EH (cell line): ENCODE measurements around the gene JMJD7.
A peak's percentile ranks its signal among the peaks of the same experiment; 100 is the strongest.
"Not testable (repeated sequence)": the region's sequence is repeated elsewhere in the genome, so short reads cannot be mapped to it uniquely, and the experiment has no call there.

Experiments used
- DNase-seq: peaks from one replicate; pipeline ENCODE4 v3.0.0-alpha.2; 2015; ENCODE audit warnings: low read depth

JMJD7 gene

DNA sequence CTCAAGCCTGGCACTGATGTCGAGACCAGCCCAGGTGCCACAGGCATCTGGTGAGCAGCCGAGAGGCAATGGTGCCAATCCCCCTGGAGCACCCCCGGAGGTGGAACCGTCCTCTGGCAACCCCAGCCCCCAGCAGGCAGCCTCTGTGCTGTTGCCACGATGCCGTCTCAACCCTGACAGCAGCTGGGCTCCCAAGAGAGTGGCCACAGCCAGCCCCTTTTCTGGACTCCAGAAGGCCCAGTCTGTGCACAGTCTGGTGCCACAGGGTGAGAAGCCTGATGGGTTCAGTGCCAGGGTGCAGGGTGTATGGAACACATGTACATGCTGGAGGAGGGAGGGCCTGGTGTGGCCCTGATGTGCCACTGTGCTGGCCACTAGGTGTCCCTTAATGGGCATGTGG, 4.9 kb upstream of the JMJD7 start:
- DNase-seq, result no peak

DNA sequence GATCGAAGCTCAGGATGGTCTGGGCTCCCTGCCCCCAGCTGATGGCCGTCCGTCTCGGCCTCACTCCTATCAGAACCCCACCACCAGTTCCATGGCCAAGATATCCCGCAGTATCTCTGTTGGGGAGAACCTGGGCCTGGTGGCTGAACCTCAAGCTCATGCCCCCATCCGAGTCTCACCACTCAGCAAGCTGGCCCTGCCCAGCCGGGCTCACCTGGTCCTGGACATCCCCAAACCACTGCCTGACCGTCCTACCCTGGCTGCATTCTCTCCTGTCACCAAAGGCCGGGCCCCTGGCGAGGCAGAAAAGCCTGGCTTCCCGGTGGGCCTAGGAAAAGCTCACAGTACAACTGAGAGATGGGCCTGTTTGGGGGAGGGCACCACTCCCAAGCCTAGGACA, 4.4 kb upstream of the JMJD7 start:
- DNase-seq, result no peak

DNA sequence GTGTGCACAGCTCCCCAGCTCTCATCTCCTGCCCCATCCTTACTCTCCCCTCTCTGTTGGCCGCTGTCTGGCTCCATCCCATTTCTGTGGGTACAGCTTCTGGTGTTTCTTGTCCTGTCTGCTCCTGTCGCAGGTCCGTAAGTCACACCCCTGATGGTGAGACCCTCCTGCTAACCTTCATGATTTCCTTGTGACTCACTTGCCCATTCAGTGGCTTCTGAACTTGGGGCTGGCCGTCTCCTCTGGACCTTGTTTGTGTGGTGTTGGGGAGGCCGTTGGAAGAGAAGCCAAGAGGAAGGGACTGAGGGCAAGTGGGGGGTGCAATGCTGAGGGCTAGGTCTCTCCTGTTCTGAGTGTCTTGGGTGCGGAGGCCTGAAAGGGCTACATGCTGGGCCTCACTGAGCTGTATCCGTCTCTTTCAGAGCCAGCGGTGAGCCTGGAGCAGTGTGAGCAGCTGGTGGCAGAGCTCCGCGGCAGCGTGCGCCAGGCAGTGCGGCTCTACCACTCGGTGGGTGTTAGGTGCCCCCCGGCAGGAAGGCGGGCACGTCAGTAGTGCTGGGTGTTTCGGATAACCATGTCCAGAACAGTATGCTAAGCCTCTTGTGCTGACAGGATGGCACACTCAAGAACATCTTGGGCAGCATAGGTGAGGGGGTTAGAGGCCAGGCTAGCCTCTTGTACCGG, 3.7 kb upstream of the JMJD7 start:
- no peak for DNase-seq

DNA sequence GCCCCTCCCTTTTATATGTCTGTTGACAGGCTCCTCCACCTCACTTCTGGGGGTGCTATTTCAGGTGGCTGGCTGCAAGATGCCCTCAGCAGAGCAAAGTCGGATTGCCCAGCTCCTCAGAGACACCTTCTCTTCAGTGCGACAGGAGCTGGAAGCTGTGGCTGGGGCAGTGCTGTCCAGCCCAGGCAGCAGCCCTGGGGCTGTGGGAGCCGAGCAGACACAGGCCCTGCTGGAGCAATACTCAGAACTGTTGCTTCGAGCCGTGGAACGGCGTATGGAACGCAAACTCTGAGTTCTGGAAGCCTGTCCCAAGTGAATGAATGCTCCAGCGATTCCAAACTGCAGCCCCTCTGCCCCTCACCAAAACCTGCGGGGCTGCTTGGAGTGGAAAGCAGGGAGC, 2.7 kb upstream of the JMJD7 start:
- no peak for DNase-seq

DNA sequence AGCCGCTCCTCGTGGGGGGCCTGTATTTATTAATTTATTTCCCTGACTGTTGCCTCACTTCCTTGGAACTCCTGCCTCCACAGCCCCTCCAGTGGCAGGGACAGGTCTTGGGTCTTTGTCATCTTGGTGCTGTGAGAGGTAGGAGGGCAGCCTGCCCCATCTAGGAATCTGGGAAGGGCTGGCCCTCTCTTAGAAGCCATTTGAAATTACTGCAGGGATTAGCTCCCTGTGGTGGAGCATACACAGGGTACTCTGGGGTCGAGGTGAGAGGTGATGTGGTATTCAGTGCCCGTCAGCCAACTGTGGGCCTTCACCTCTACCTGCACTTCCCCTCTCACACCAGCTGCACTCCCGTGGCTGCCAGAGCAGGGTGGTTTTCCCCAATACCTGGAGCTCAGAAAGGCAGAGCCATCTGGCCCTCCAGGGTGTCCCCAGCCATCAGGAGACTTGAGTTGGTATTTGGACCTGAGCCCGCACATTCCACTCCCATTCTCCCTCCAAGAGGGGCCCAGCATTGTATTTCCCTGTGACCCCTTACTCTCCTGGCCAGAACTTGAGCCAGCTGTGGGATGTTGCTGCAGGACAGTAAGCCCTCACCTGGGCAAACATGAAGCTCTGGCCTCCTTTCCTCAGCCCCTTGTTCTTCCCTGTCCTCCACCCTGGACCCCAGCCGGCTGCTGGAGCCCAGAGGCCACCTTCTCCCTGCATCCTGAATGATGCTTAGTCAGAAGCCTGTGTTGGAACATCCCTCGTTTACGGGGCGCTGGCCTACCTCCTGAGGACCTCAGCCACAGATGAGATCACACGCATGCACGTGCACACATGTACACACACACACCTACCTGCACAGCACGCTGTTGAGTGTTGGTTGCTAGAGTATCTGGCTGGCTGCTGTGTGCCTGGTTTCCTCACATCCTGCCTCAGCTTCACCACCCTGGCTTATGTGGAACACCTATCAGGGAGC, 2.0 kb upstream of the JMJD7 start:
- no peak for DNase-seq

DNA sequence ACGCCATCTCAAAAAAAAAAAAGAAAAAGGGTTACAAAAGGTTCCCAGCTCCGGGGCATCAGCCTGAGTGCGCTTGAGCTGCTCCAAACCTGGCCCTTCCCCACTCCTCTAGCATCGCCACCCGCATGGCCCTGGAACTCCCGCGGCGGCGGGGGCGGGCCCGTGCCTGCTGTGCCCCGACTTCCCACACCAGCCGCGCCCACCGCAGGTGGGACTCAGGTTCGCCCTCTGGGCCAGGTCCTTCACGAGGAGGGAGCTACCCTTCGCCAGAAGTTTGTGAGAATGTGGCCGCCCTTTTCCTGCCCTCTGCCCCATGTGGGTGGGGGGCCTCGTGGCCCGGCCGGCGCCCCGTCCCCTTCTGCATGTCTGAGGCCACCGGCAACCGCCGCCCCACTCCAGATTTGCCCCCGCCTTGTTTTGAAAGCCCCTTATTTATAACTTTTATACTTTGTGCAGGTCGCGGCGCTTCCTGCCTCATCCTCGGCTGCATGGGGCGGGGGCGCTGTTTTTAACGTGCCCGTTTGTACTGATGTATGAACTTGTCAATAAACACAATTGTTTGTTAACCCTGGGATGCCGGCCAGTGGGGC, 507 bp upstream of the JMJD7 start:
- no peak for DNase-seq

DNA sequence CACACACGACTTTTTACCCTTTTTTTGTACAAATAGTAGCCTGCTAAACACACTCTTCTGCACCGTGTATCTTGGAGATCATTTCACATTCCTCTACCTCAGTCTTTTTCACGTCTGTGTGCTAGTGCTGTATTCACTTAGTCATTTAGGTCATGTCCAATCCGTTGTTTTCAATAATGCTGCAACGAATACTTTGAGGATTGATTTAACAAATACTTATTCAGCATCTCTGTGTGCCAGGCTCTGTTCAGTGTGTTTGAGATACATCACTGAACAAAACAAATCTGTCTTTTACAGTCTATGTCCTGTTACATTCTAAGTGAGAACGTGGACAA, 882 bp downstream of the JMJD7 start:
- peak; percentile 24 for DNase-seq

DNA sequence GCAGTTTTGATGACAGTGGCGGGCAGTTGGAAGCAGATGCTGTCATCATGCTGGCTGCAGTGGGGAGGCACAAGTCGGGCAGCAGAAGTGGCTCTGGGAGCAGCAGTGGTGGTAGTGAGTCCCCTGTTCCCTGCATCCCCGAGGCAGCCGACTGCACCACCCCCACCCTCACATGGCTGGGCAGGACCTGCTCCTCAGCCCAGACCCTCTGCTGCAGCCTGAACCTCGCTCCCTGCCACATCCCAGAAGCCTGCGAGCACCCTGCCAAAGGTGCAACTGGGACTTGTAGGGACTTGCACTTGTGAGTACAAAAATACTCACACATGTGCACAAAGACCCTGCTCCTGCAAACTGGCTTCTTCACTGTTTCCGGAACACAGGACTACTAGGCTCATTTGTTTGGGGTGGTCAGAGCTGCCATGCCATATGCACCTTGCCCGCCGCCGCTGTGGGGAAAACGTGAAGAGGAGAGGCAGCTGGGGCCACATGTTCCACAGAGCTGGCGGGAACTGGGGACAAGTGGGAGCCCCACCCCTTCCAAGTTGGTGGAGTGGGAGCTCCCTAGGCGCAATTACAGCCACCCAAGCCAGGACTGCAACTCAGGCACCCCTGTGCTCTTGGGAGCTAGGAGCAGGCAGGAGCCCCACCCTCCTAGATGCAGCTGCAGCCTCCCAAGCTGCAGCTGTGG, 2.2 kb downstream of the JMJD7 start:
- DNase-seq, result no peak

DNA sequence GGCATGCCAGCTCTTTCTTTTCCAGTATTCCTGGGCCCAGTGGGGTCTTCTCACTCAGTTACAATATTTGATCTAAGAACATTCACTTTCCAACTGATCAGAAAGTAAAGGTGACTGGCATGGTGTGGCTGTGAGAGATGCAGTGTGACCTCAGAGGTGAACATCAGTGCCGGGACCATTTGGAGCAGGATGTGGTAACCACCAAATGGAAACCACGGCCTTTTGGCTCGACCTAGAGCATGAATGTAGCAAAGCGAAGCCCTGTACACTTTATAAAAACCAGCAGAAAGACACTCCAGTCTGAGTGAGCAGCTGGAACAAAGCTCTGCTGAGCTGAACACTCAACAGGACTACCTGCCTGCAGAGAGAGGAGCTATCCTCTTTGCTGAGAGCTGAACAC, 3.4 kb downstream of the JMJD7 start:
- not testable (repeated sequence) for DNase-seq

DNA sequence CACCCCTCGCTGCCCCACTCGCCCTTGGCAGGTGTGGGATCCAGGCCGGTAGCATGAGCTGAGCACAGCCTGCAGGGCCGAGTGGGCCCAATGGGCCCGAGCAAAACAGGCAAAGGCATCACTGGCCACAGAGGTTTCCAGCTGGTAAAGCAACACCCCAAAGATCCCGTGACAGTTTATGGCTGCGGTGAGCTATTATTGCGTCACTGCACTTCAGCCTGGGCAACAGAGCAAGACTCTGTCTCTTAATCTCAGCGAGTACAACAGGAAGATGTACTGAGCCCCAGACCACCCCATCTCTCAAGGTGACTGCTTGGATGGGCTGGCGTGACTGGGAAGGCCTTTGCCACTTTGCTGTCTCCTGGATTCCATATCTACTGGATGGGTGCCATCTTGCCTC, 4.3 kb downstream of the JMJD7 start:
- no peak for DNase-seq

DNA sequence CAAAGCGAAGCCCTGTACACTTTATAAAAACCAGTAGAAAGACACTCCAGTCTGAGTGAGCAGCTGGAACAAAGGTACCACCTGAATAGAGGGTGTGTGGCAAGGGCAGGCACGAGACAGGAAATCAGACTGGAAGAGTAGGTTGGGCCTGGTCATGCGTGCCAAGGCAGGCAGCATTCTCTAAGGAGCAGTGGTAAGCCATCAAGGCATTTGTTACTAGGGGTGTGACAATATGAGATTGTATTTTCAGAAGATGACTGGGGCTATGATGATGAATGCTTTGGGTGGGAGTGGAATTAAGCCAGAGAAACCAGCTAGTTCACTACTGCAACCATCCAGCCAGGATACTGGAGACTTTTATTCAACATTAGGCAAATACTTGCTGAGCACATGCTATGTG, 5.0 kb downstream of the JMJD7 start:
- DNase-seq, result no peak

DNA sequence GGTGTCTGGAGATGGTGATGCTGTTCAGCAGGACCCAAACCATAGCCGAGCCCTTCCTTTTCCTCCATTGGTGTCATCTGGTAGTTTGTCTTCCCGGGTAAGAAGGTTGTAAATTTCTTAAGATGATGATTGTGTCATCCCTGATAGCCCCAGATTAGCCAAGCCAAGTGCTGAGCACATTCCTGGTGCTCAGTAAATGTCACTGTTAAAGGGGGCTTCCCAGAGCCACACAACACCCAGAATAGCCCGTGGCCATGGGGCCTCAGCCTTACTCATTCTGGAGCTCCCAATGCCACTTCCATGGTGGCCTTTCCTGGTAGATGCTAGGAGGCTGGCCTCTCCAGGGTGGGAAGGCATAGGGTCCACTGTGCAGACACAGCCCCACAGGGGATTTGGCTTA, 6.2 kb downstream of the JMJD7 start:
- DNase-seq, result no peak

DNA sequence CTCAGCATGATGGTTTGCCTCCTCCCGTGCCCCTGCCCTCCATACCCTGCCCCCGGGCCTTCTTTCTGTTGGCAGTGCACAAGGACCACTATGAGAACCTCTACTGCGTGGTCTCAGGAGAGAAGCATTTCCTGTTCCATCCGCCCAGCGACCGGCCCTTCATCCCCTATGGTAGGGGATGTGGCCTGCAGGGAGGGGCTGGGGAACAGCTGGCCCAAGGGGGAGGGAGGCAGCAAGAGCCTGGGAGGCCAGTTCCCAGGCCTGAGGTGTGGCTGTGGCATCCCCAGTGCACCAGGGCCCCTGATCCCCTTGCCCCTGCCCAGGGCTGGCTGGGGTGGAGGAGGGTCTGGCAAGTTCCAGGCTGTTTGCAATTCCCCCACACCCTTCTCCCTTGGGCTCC, 8.2 kb downstream of the JMJD7 start:
- peak; percentile 25 for DNase-seq

DNA sequence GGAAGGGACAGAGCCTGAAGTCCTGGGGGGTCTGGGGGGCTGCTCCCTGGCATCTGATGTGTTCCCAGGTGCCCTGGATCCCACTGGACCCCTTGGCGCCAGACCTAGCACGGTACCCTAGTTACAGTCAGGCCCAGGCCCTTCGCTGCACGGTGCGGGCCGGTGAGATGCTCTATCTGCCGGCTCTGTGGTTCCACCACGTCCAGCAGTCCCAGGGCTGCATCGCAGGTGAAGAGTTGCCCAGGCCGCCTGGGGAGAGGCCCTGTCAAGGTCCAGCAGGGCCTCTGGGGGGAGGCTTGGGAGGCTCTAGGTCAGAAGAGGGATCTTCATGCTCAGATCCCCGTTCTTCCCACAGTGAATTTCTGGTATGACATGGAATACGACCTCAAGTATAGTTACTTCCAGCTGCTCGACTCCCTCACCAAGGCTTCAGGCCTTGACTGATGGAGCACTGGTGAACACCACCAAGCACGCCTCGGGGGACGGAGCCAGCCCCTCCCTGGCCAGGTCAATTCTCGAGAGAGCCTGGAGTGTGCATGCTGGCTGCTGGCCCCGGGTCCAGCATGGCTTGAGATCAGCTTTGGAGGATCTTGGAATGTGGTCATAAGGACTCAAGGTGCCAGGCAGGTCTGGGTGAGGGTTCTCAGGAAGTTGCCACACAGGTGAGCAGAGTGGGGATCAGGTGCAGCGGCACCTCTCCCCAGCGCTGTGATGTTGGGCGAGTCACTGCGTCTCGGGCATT, 9.0 kb downstream of the JMJD7 start:
- no peak for DNase-seq

DNA sequence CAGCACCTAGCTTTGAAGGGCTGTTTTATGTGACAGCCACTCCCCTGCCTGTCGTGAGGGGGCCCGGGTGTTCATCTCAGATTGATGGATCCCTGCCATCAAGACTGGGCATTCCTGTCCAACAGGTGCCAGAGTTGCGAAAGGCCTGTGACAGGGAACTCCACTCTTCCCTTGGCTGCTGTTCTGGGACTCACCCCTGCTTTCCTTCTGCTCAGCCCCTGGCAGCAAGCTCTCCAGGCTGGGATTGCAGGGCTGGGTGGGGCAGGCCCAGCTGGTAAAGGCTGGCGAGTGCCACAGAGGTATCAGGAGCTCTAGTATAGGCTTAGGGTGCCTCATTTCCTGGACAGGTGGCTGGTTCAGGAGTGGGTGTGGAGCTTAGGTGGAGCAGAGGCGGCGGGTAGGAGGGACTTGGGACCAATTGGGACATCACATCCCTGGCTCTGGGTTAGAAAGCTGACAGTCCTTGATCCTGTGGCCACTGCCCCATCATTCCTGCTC, 10.6 kb downstream of the JMJD7 start, which contains the start of gene PLA2G4B:
Gene PLA2G4B, plus strand, starts transcription at position 448 of the 498 bp plus-strand sequence. CDS start 67 bp downstream, outside the sequence.
- DNase-seq, result no peak

DNA sequence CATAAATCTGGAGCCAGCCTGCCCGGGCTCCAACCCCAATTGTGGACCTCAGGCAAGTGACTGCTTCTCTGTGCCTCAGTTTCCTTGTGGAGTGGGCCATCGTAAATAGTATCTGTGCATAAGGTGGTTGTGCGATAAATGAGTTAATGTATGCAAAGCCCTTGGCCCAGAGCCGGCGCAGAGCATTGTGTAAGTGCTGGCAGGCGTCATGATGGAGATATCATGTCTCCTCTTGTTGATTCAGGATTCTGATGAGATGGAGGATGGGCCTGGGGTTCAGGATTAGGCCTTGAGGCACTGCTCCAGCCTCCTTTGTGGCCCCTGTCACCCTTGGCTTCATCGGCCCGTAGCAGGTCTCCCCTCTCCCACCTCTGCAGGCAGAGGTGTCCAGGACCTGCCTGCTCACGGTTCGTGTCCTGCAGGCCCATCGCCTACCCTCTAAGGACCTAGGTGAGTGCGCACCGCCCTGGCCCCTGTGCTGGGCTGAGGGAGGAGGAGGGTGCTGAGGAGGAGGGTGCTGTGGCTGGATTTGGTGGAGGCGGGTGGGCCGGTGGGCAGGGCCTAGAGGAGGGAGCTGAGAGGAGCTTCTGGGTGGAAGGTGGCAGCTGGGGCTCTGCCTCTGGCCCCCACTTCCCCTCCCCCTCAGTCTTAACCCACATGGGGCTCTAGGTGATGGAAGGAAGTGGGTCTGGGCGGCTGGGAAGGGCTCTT, 12.0 kb downstream of the JMJD7 start:
- DNase-seq, result no peak

DNA sequence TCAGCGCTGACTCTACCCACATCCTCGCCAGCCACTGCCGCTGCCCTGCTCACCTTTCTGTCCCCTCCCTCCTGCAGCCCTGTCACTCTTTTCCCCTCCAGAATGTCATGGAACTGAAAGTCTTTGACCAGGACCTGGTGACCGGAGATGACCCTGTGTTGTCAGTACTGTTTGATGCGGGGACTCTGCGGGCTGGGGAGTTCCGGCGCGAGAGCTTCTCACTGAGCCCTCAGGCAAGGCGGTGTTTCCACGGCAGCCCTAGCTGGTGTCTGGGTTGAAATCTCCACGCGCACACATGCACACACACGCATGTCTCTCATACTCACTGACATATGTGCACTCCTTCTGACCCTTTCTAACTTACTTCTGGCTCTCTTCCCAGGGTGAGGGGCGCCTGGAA, 12.8 kb downstream of the JMJD7 start:
- DNase-seq, result no peak

DNA sequence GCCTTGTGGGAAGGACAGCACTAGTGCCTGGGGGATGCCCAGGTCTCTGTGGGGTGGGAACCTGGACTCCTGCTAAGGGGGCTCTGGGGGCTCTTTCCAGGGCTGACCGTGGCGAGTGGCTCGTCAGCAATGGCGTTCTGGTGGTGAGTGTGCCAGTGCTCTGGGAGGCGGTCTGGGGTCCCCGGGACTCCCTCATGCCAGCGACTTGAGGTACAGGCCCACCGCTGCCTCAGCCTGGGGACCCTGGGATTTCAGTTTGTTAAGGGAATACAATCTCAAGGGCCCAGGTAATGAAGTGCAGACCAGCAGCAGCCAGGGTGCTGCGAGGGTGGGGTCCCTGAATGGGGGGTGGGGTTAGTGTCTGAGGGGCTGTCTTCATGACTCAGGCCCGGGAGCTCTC, 13.2 kb downstream of the JMJD7 start:
- DNase-seq, result no peak

DNA sequence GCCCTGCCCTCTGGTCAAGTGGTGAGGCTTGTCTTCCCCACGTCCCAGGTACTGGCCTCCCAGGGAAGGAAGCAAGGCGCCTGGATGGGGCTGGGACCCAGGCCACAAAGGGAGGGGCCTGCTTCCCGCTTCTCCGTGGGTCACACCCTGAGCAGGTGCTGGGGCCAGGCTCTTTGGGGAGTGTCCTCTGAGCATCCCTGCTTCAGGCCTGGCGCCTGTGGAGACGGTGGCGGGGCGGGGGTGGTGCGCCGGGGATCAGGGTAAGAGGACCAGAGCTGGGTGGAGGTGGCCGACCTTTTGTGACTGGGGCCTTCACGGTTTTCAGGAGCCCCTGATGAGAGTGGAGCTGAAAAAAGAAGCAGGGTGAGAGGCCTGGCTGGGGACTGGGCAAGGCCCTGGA, 14.3 kb downstream of the JMJD7 start:
- no peak for DNase-seq

DNA sequence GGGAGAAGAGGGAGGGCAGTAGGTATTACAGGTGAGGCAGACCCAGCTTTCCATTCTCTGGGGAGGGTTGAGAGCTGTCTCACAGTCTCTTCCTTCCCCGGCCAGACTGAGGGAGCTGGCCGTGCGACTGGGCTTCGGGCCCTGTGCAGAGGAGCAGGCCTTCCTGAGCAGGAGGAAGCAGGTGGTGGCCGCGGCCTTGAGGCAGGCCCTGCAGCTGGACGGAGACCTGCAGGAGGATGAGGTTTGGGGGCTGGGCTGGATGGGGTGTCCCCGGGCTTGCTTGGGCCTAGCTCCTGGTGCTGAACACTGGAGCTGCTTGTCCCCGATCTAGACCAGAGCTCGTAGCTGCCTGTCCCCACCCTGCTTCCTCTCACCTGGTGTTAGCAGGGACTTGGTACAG, 15.7 kb downstream of the JMJD7 start:
- no peak for DNase-seq

DNA sequence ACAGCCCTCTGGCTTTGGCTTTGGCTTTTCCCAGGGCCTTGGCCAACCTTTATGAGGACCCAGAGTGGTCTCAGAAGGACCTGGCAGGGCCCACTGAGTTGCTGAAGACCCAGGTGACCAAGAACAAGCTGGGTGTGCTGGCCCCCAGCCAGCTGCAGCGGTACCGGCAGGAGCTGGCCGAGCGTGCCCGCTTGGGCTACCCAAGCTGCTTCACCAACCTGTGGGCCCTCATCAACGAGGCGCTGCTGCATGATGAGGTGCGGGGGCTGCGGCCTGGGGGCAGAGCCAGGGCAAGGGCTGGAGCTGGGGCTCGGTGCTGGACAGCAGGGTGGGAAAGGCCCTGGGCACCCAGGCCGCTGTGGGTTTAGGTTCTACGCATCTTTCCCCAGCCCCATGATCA, 16.9 kb downstream of the JMJD7 start:
- no peak for DNase-seq
